ENCODE measurements around the gene RUVBL2.

RUVBL2 gene

GRCh38 chr19:49064029-49064629 is 70.4 kb downstream of the RUVBL2 start:
- Histone ChIP-seq H3K4me1 (ENCODE audit: control insufficient read depth, insufficient read depth, low read length) (peaks cover 6% of the 10 kb centered on the region), H3K36me3 (ENCODE audit: control insufficient read depth in 2 of 2, insufficient read depth in 1 of 2, low read length in 2 of 2) (no peaks in the 10 kb centered on the region), H3K4me3 (ENCODE audit: low read depth, low read length) (no peak overlapping the region), H3K9me3 (ENCODE audit: control insufficient read depth, insufficient read depth, low read depth, low read length) (no peaks in the 10 kb centered on the region), H3K27ac (ENCODE audit: extremely low read depth, low read depth, low read length) (no peak overlapping the region)
- POLR2A ChIA-PET = interaction anchor here (1.0 to 2.0 kb wide), 3 partner anchors 8 to 252 kb away, joined by 3 to 12 read pairs (median 8); partner anchors contain the start of genes GYS1 and RUVBL2
- TF ChIP-seq KLF17 (tag by site-specific recombination; IDR thresholded peaks at IDR 0.05) (no peak), ZNF335 (tag by site-specific recombination; conservative IDR thresholded peaks at IDR 0.05) (peak; percentile 40), ZBTB20 (tag by site-specific recombination; IDR thresholded peaks at IDR 0.05) (0 out of 2 replicates have a peak, but pooled peaks have one; percentile 9), ZNF354C (tag by site-specific recombination; IDR thresholded peaks at IDR 0.05; ENCODE audit: borderline replicate concordance, low read depth) (no peak), ZNF621 (tag by site-specific recombination; IDR thresholded peaks at IDR 0.05) (no peak), SP2 (tag by site-specific recombination; IDR thresholded peaks at IDR 0.05) (peak; percentile 36)
- CTCF ChIA-PET = interaction anchor here (1.4 kb wide), 1 partner anchor 64 kb away, joined by 4 read pairs; no protein-coding TSS in a partner anchor

- TF ChIP-seq KLF8 (tag by site-specific recombination; IDR thresholded peaks at IDR 0.05) (no peak), ZNF335 (tag by site-specific recombination; conservative IDR thresholded peaks at IDR 0.05) (peak; percentile 40; the same call in 1 of the 2 replicates), PATZ1 (tag by site-specific recombination; IDR thresholded peaks at IDR 0.05) (0 out of 2 replicates have a peak, but pooled peaks have one; percentile 42), ZNF398 (tag by site-specific recombination; IDR thresholded peaks at IDR 0.05) (peak; percentile 38; the same call in 1 of the 2 replicates), SP7 (tag by site-specific recombination; IDR thresholded peaks at IDR 0.05) (0 out of 2 replicates have a peak, but pooled peaks have one; percentile 9), ZNF341 (tag by site-specific recombination; IDR thresholded peaks at IDR 0.05; ENCODE audit: low read depth) (no peak), ZNF391 (tag by site-specific recombination; IDR thresholded peaks at IDR 0.05; ENCODE audit: borderline replicate concordance, low read depth) (no peak), SP2 (tag by site-specific recombination; IDR thresholded peaks at IDR 0.05) (peak; percentile 54)
- Histone ChIP-seq H3K36me3 (ENCODE audit: control insufficient read depth in 2 of 2, insufficient read depth in 1 of 2, low read length in 2 of 2) (no peaks in the 10 kb centered on the region), H3K9me3 (ENCODE audit: control insufficient read depth, insufficient read depth, low read depth, low read length) (no peaks in the 10 kb centered on the region), H3K4me3 (ENCODE audit: low read depth, low read length) (peak within 1 kb of the TSS; percentile 29), H3K27ac (ENCODE audit: extremely low read depth, low read depth, low read length) (no peak within 1 kb of the TSS), H3K4me1 (ENCODE audit: control insufficient read depth, insufficient read depth, low read length) (peaks cover 6% of the 10 kb centered on the region)
- ChIA-PET CTCF (interaction anchor here (0.6 to 1.7 kb wide), 12 partner anchors 9 to 441 kb away, joined by 3 to 9 read pairs (median 4); no protein-coding TSS in a partner anchor), POLR2A (interaction anchor here (1.0 to 2.0 kb wide), 4 partner anchors 9 to 253 kb away, joined by 3 to 12 read pairs (median 6); partner anchors contain the start of genes GYS1, LIN7B and RUVBL2)
Measured at GRCh38 chr19:49064768-49065611, 71.3 kb downstream of the RUVBL2 start, which contains the start of gene NTF4. NTF4 (minus strand) TSS chr19:49064818; CDS start chr19:49061997, 2,821 bp downstream.
